Breast epithelium (tissue), 4 donors: ENCODE data around the gene FERMT2. TPM values are rescaled to one million over a fixed set of nuclear protein-coding genes. Genes with fewer than 3 reads are reported as not detected.

Experiments used
- DNase-seq, 2 donors: peaks; one replicate each; pipeline ENCODE4 v3.0.0-alpha.2; 2019; ENCODE audit warnings: low spot score in 2 of 2
- H3K27ac ChIP-seq, 2 donors: fragments of 200-600 bp; sonication (generic) in 1 of 2; one replicate each; pipeline ENCODE4 v1.5.1; 2016 to 2019; ENCODE audit warnings: mild to moderate bottlenecking in 1 of 2
- H3K27me3 ChIP-seq, 2 donors: fragments of 200-600 bp; sonication (generic) in 1 of 2; one replicate each; pipeline versions ENCODE4 v1.5.1 to v1.6.0; 2017 to 2019; ENCODE audit warnings: control low read depth in 1 of 2, mild to moderate bottlenecking in 1 of 2
- H3K36me3 ChIP-seq: fragments of 200-600 bp; one replicate; pipeline ENCODE4 v1.5.1; 2019
- H3K4me1 ChIP-seq, 2 donors: fragments of 200-600 bp; sonication (generic); one replicate each; pipeline ENCODE4 v1.5.1; 2016 to 2019; ENCODE audit warnings: control low read depth in 1 of 2
- H3K4me3 ChIP-seq, 3 donors: fragments of 200-600 bp; sonication (generic); 1 replicate in 2 of 3; 2 replicates in 1 of 3; pipeline ENCODE4 v1.5.1; 2016 to 2019; ENCODE audit warnings: mild to moderate bottlenecking in 3 of 3, moderate library complexity in 2 of 3
- H3K9me3 ChIP-seq, 2 donors: fragments of 200-600 bp; sonication (generic) in 1 of 2; one replicate each; pipeline ENCODE4 v1.5.1; 2016 to 2019; ENCODE audit warnings: control low read depth in 1 of 2
- CTCF ChIP-seq, 3 donors: fragments of 450-650 bp; IDR thresholded peaks; one replicate each; pipeline ENCODE4 v1.5.1; 2016 to 2017; ENCODE audit warnings: antibody characterized with exemption in 3 of 3, mild to moderate bottlenecking in 3 of 3, moderate library complexity in 3 of 3
- POLR2A ChIP-seq: fragments of 450-650 bp; IDR thresholded peaks from one replicate; pipeline ENCODE4 v1.6.1; 2016; ENCODE audit warnings: antibody characterized with exemption, mild to moderate bottlenecking, moderate library complexity
- POLR2AphosphoS5 ChIP-seq, 3 donors: sonication (generic); formaldehyde crosslinking; IDR thresholded peaks; one replicate each; pipeline ENCODE4 v1.6.1; 2017; ENCODE audit warnings: antibody characterized with exemption in 3 of 3
- intact Hi-C: fragments of 100-400 bp; cut with DNase I; formaldehyde crosslinking; loops from one replicate; pipeline ENCODE4 v1.15.1; 2023; ENCODE audit warnings: low total_unique reads
- total RNA-seq, 3 donors: library from RNA; depleted of rRNA; stranded (reverse); fragments of >200 nt; gene quantifications; one replicate each; pipeline ENCODE4 v1.1.0, GENCODE V29; 2016

Gene FERMT2
- total RNA-seq, 3 donors from 2014 or later = 87.8 to 203 (median 90.2) TPM

DNA sequence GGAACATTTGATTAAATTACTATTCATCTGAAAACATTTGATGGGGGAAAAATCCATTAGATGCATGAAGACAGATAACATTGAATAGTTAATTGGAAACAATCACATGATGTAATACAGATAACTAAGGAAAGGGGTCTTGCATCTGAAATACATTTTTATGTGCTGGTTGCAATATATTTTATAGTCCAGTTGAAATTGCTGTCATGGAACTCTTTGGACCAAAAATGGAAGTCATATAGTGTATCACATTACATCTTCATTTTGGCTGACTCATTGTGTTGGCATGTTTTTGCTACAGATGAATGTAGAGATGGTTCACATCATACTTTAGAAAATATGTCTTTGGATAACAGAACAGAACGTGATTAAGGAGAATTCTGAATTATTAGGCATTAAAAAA is 116.4 kb downstream of the FERMT2 start:
- intact Hi-C loops = loop anchor here (10.0 kb wide), 1 partner anchor 120 kb away; the partner anchor contains the start of gene FERMT2
- no peaks in the 10 kb centered on the region for H3K36me3 ChIP-seq
- TF ChIP-seq CTCF (IDR thresholded peaks at IDR 0.05) (no peak), POLR2AphosphoS5 (IDR thresholded peaks at IDR 0.05) (no peak), POLR2A (no peak)
- no peaks in the 10 kb centered on the region for H3K4me1 ChIP-seq
- no peak for DNase-seq
- no peak overlapping the region for H3K4me3 ChIP-seq
- no peaks in the 10 kb centered on the region for H3K27me3 ChIP-seq
- no peak overlapping the region for H3K27ac ChIP-seq
- H3K9me3 ChIP-seq = no peaks in the 10 kb centered on the region

DNA sequence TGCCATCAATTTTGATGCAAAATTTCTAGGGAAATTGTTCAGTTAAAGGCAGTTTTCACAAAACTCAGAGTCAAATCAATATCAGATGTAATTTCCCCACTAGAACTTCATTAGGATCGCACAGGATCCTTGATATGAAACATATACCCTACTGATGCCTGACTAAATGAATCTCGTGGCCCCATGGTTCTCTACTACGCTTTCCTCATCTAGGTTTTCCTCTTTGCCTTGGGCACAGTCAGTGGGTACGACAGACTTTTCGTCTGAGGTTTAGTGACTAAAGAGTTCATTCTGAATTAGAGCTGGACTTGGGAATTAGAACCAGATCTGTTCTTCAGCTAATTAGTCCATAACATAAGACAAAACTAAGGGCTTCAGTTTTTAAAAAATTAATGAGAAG is 117.0 kb downstream of the FERMT2 start:
- intact Hi-C loops = loop anchor here (10.0 kb wide), 1 partner anchor 121 kb away; the partner anchor contains the start of gene FERMT2
- TF ChIP-seq POLR2AphosphoS5 (IDR thresholded peaks at IDR 0.05) = no peak
- no peak for TF ChIP-seq POLR2A
- no peak for TF ChIP-seq CTCF (IDR thresholded peaks at IDR 0.05)
- no peaks in the 10 kb centered on the region for H3K36me3 ChIP-seq

GRCh38 chr14:52829527-52830185 is 121.2 kb downstream of the FERMT2 start:
- DNase-seq = no peak
- no peak for TF ChIP-seq POLR2AphosphoS5 (IDR thresholded peaks at IDR 0.05)
- TF ChIP-seq POLR2A = no peak
- TF ChIP-seq CTCF (IDR thresholded peaks at IDR 0.05) = no peak
- Histone ChIP-seq H3K4me1 (no peaks in the 10 kb centered on the region), H3K27me3 (no peaks in the 10 kb centered on the region), H3K4me3 (no peak overlapping the region), H3K27ac (no peak overlapping the region), H3K36me3 (no peaks in the 10 kb centered on the region), H3K9me3 (no peaks in the 10 kb centered on the region)
- intact Hi-C loops = loop anchor here (2.0 to 10.0 kb wide), 2 partner anchors 63 to 125 kb away; partner anchors contain the start of gene FERMT2

More for the DNA sequence above, 117.0 kb downstream of the FERMT2 start:
- H3K27ac ChIP-seq = no peak overlapping the region
- H3K4me3 ChIP-seq = no peak overlapping the region
- no peak for DNase-seq
- H3K4me1 ChIP-seq = no peaks in the 10 kb centered on the region
- no peaks in the 10 kb centered on the region for H3K27me3 ChIP-seq
- no peaks in the 10 kb centered on the region for H3K9me3 ChIP-seq

GRCh38 chr14:52827426-52827825 is 123.4 kb downstream of the FERMT2 start:
- Histone ChIP-seq H3K27me3 (no peaks in the 10 kb centered on the region), H3K4me1 (no peaks in the 10 kb centered on the region), H3K9me3 (no peaks in the 10 kb centered on the region), H3K4me3 (no peak overlapping the region), H3K27ac (no peak overlapping the region), H3K36me3 (no peaks in the 10 kb centered on the region)
- intact Hi-C loops = no loop called here
- no peak for DNase-seq
- TF ChIP-seq POLR2A = no peak
- no peak for TF ChIP-seq POLR2AphosphoS5 (IDR thresholded peaks at IDR 0.05)
- no peak for TF ChIP-seq CTCF (IDR thresholded peaks at IDR 0.05)

DNA sequence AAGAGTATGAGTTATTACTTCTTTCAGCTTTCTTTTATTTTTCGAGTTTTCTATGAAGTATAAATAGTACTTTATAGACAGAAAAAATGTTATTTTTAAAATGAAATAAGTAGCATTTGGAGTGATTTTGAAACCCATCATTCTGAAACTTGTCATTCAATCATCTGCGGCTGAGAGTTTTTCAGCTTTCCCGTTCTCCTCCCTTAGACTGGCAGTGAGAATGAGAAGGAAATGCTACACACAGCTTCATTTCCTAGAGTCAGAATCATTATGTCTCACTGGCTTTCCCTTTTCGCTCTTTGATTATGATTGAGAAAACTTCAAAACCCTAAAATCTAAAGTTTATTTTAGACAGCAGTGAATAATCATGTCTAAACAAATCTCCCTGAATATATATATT is 125.8 kb downstream of the FERMT2 start:
- Histone ChIP-seq H3K9me3 (no peaks in the 10 kb centered on the region), H3K27me3 (no peaks in the 10 kb centered on the region), H3K4me1 (no peaks in the 10 kb centered on the region), H3K27ac (no peak overlapping the region), H3K36me3 (no peaks in the 10 kb centered on the region), H3K4me3 (no peak overlapping the region)
- TF ChIP-seq CTCF (IDR thresholded peaks at IDR 0.05) (no peak), POLR2A (no peak), POLR2AphosphoS5 (IDR thresholded peaks at IDR 0.05) (no peak)
- no peak for DNase-seq
- intact Hi-C loops = no loop called here
